ACHN (cell line): ENCODE results near the gene GATA5.
A peak's percentile ranks its signal among the peaks of the same experiment; 100 is the strongest.

ENCODE experiments used
- DNase-seq: peaks from one replicate; pipeline ENCODE4 v3.0.0-alpha.2; 2015
- in situ Hi-C: cut with HindIII; loops from 2 replicates; pipeline ENCODE4 v1.10.0; 2017; ENCODE audit warnings: low sequenced_read_pairs, low pct_ligation_motif_present, low pct_unique_long_range_greater_than_20kb

GATA5 gene

DNA sequence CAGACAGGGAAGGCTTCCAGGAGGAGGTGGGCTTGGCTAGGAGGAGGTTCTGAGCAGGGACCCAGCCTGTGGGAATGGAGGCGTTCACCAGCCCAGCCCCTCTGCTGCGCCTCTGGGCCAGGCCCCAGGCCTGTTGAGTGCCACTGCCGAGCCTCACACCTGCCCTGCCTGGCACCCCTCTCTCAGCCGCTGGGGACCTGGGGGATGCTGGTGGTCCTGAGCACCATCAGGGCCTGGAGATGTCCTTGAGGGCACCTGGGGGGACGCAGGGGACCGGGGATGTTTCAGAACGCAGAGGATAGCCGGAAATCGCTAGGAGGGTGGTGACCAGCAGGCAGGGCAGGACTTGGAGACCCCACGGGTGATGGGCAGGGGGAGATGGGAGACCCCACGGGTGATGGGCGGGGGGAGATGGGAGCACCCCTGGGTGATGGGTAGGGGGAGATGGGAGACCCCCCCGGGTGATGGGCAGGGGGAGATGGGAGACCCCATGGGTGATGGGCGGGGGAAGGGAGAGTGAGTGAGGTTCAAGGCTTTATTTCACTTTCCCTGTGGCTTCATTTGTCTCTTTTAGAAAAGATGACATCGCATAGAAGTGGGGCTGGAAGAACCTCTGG lies 12.7 kb downstream of the GATA5 start:
- no peak for DNase-seq
- in situ Hi-C loops: no loop called here

GRCh38 chr20:62461834-62462233 lies 14.0 kb downstream of the GATA5 start:
- DNase-seq: no peak
- in situ Hi-C loops: no loop called here

GRCh38 chr20:62461157-62461556 lies 14.6 kb downstream of the GATA5 start:
- in situ Hi-C loops: no loop called here
- DNase-seq: no peak

GRCh38 chr20:62460678-62461077 lies 15.1 kb downstream of the GATA5 start:
- in situ Hi-C loops: no loop called here

DNA sequence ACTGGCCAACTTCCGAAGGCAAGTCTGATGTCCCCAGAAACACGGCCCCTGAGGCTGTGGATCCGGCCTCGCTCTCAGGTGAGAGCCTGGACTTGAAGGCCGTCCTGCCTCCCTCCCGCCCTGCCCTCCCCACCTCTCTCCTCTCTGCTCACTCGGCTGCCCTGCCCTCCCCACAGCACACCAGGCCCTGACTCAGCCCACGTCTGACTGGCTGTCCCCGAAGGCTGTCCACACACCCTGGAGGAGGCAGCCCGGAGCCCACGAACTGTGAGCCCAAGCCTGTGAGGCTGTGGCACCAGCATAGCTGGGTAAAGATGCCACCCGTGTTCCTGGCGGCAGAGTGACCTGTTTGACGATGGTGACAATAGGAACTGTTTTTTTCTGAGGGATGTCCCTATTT lies 16.3 kb downstream of the GATA5 start:
- DNase-seq: no peak
- in situ Hi-C loops: no loop called here

More at GRCh38 chr20:62460678-62461077, 15.1 kb downstream of the GATA5 start:
- no peak for DNase-seq

- no peak for DNase-seq
- in situ Hi-C loops: no loop called here
Measured at GRCh38 chr20:62458275-62459251, 17.2 kb downstream of the GATA5 start.

DNA sequence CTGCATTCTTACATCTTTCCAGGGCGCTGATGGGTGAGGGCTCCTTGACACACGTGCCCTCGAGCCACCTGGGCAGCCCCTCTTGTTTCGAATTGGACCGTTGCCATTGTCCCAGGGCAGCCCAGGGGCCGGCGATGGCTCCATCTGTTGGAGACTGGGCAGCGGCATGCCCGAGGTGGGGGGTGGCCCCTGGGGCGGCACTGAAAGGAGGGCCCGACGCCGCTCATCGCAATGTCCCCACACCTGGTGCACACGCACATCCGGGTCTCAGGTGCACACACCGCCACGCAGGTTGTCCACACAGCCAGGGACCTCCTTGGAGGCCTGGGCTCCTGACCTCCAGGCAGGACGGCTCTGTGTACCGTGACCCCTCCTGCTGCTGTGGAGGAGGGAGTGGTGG lies 18.0 kb downstream of the GATA5 start:
- in situ Hi-C loops: no loop called here
- DNase-seq: no peak

- in situ Hi-C loops: no loop called here
- DNase-seq: no peak
Measured at GRCh38 chr20:62457098-62457497, 18.7 kb downstream of the GATA5 start.

GRCh38 chr20:62455929-62456328 lies 19.9 kb downstream of the GATA5 start:
- no peak for DNase-seq
- in situ Hi-C loops: no loop called here

GRCh38 chr20:62454904-62455636 lies 20.7 kb downstream of the GATA5 start:
- no peak for DNase-seq
- in situ Hi-C loops: no loop called here

DNA sequence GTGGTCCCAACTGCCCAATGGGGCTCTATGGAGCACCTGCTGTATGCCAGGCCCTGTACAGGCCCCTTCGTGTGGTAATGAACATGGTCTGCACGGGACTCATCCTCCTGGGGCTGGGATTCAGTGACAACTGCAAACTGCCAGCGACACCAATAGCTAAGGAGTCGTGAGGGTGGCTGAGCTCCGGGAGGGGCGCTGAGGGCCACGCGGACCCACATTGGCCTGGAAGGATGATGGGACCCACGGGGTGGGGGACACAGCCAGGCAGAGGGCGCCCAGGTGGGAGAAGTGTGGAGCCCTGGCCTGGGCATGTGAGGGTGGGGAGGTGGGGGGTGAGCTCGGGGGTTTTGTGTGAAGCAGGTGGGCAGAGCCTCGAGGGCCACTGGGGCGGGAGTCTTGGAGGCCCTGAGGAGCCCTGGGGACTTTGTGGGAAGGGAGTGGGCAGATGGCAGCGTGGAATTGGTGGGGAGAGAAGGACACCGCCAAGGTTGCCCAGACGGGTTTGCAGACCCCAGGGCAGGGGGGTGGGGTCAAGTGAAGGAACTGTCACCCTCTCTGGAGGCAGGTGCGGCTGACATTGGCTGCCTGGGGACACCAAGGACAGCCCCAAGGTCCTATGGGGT lies 22.5 kb downstream of the GATA5 start:
- no peak for DNase-seq
- in situ Hi-C loops: no loop called here

- no peak for DNase-seq
- in situ Hi-C loops: no loop called here
Measured at GRCh38 chr20:62452475-62453095, 23.2 kb downstream of the GATA5 start.

DNA sequence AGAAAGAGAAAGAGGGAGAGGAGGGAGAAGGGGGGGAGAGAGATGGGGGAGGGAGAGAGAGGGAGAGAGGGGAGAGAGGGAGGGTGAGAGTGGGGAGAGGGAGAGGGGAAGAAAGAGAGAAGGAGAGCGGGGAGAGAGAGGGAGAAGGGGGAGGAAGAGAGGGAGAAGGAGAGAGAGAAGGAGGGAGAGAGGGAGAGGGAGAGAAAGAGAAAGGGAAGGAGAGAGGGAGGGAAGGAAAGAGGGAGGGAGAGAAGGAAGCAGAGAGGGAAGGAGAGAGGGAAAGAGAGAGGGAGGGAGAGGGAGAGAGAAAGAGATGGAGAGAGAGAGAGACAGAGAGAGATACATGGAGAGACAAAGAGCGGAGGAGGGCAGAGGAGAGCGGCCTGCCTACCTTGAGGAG lies 23.8 kb downstream of the GATA5 start:
- DNase-seq: no peak
- in situ Hi-C loops: no loop called here

DNA sequence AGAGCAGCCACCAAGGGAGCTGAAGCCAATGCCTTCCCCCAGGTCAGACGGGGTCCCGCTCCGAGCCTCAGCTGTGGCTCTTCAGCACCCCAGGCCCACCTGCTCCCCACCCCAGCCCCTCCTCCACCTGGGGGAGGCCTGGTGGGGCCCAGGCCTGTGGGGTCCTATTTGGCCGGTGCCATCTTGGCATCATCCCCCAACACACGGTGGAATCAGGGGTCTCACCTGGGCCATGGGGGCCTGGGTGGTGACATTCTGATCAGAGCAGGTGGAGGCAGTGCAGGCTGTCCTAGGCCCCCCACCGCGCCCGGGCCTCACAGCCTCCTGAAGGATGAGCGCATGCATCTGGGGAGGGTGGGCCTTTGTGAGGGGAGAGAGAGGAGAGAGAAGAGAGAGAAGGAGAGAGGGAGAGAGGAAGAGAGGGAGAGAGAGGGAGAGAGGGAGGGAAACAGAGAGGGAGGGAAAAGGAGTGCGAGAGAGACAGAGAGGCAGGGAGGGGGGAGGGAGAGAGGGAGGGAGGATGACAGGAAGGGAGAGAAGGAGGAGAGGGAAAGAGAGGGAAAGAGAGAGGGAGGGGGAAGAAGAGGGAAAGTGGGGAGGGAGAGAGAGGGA lies 24.5 kb downstream of the GATA5 start:
- no peak for DNase-seq
- in situ Hi-C loops: no loop called here

GRCh38 chr20:62449951-62450691 lies 25.7 kb downstream of the GATA5 start:
- DNase-seq: peak; percentile 31
- in situ Hi-C loops: no loop called here

- in situ Hi-C loops: no loop called here
- no peak for DNase-seq
Measured at GRCh38 chr20:62448788-62449187, 27.0 kb downstream of the GATA5 start.

- no peak for DNase-seq
- in situ Hi-C loops: no loop called here
Measured at GRCh38 chr20:62448038-62448437, 27.8 kb downstream of the GATA5 start.
